ENCODE results near the gene PPP6R2.
A peak's percentile ranks its signal among the peaks of the same experiment; 100 is the strongest.

PPP6R2 gene

DNA sequence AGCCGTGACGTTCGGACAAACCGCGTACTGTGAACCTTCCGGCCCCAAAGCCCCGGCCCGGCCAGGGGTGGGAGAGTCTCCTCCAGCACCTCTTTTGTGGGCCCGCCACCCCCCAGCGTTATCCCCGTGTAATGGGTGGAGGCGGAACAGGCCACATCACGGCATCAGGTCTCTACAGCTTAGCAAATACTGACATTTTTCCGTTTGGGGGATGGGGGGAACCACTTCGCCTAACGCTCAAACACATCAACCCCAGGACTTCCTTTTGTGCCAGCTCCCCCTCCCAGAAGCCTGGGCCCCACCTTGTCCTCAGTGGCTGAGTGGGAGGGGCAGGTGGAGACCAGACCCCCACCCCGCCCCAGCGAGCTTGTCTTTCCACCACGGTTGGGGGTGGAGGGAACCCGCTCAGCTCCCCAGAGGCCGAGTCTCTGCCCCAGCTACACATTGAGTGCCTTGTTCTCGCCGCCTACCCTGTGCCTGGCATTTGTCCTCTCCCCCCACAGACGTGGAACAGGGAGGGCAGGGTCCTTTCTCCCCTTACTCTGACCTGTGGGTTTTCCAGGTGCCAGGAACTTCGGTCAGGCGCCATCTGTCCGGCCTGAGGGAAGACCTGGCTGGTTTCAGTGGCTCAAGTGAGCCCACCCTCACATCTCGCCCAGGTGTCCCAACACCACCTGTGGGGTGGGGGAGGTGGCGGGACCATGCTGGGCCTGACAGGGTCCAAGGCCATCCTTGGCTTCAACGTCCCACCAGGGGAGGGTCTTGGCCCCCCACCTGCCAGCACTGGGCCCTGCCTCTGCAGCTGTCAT, 102.1 kb downstream of the PPP6R2 start:
- TF ChIP-seq POLR2AphosphoS5 (IDR thresholded peaks at IDR 0.05; ENCODE audit: low read depth, low read length) (peak; percentile 52; the same call in 1 of the 2 replicates), TAF1 (IDR thresholded peaks at IDR 0.05; ENCODE audit: borderline replicate concordance, insufficient read depth, low read length) (no peak)

DNA sequence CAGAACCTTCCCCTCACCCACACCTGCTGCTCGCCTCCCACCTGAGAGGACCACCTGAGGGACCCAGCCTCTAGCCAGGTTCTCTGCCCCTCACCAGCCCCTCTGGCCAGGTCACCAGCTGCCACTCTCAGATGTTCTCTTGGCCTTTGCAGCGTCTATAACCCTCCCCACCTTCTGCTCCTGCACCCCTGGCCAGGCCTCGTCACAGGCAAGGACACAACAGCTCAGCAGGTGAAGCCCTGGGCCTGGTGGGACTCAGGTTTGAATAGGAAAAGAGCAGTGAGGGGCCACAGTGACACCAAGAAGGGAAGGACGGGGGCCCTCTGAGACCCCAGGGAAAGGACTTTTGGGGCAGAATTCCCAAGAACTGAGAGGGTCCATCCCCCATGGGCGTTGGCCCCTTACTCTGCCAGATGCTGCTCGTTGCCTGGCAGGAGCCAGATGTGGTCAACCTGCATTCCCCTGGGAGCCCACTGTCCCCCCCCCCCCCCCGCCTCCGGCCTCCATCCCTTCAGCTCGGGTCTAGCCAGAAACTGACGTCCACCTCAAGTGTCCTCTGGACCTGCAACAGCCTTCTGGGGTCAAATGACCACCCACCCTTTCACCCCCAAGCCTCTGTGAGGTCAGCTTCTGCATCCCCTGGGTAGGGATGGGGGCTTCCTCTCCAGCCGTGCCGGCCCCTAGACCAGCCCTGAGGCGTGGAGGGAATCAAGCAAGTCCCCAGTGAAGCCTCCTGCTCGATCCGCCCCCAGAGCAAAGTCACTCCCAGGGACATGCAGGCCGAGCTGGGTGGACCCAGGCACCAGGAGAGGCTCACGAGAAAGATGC, 103.0 kb downstream of the PPP6R2 start:
- TF ChIP-seq POLR2AphosphoS5 (IDR thresholded peaks at IDR 0.05; ENCODE audit: low read depth, low read length) (no peak), SIN3A (IDR thresholded peaks at IDR 0.05; ENCODE audit: borderline replicate concordance, insufficient read depth, low read length) (no peak), FOXP2 (optimal IDR thresholded peaks at IDR 0.05; ENCODE audit: borderline replicate concordance, extremely low read depth, extremely low read length, insufficient read depth) (no peak), TAF1 (IDR thresholded peaks at IDR 0.05; ENCODE audit: borderline replicate concordance, insufficient read depth, low read length) (no peak)
- TF ChIP-seq, protein P1, sequence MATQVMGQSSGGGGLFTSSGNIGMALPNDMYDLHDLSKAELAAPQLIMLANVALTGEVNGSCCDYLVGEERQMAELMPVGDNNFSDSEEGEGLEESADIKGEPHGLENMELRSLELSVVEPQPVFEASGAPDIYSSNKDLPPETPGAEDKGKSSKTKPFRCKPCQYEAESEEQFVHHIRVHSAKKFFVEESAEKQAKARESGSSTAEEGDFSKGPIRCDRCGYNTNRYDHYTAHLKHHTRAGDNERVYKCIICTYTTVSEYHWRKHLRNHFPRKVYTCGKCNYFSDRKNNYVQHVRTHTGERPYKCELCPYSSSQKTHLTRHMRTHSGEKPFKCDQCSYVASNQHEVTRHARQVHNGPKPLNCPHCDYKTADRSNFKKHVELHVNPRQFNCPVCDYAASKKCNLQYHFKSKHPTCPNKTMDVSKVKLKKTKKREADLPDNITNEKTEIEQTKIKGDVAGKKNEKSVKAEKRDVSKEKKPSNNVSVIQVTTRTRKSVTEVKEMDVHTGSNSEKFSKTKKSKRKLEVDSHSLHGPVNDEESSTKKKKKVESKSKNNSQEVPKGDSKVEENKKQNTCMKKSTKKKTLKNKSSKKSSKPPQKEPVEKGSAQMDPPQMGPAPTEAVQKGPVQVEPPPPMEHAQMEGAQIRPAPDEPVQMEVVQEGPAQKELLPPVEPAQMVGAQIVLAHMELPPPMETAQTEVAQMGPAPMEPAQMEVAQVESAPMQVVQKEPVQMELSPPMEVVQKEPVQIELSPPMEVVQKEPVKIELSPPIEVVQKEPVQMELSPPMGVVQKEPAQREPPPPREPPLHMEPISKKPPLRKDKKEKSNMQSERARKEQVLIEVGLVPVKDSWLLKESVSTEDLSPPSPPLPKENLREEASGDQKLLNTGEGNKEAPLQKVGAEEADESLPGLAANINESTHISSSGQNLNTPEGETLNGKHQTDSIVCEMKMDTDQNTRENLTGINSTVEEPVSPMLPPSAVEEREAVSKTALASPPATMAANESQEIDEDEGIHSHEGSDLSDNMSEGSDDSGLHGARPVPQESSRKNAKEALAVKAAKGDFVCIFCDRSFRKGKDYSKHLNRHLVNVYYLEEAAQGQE (IDR thresholded peaks at IDR 0.05; ENCODE audit: insufficient read depth in 1 of 2, low read depth in 2 of 2, low read length in 2 of 2), result no peak

DNA sequence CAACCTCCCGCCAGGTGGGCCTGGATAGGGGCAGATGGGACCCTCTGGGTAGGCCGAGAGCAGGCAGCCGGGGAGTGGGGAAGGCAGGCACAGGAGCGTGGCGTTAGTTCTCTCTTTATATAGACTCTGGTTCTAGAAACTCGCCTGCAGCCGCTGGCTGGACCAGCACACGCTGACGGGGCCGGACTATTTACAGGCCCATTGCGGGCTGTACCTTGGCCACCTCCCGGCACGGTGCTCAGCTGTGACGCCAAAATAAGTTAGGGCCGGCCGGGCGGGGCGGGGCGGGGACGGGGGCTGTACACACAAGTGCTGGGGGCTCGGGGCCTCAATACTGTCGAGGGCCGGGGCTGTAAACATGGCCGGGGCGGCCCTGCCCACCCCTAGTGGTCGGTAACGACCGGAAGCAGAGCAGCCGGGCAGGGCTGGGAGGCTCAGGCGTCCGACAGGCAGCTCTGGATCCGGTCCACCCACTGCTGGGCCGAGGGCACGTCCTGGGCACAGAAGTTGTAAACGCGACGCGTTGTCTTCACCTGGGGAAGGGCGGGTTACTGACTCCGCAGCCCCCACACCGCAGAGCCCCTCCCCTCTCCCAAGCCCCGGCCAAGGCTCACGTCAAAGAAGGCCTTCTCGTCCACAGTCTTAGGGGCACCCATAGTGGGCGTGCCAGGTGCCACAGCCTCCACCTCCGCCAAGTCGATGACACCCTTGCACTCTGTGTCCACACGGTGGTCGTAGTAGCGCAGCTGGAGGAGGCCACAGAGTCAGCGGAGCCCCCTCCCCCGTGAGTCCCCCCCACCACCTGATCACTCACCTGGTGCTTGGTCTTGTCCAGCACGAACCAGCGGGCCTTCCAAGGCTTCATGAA, 103.8 kb downstream of the PPP6R2 start:
- TF ChIP-seq TAF1 (IDR thresholded peaks at IDR 0.05; ENCODE audit: borderline replicate concordance, insufficient read depth, low read length), result no peak
- TF ChIP-seq SIN3A (IDR thresholded peaks at IDR 0.05; ENCODE audit: borderline replicate concordance, insufficient read depth, low read length), result no peak
- TF ChIP-seq, protein P1 (IDR thresholded peaks at IDR 0.05; ENCODE audit: insufficient read depth in 1 of 2, low read depth in 2 of 2, low read length in 2 of 2), result no peak
- TF ChIP-seq FOXP2 (optimal IDR thresholded peaks at IDR 0.05; ENCODE audit: borderline replicate concordance, extremely low read depth, extremely low read length, insufficient read depth), result no peak
- no peak for TF ChIP-seq POLR2AphosphoS5 (IDR thresholded peaks at IDR 0.05; ENCODE audit: low read depth, low read length)

DNA sequence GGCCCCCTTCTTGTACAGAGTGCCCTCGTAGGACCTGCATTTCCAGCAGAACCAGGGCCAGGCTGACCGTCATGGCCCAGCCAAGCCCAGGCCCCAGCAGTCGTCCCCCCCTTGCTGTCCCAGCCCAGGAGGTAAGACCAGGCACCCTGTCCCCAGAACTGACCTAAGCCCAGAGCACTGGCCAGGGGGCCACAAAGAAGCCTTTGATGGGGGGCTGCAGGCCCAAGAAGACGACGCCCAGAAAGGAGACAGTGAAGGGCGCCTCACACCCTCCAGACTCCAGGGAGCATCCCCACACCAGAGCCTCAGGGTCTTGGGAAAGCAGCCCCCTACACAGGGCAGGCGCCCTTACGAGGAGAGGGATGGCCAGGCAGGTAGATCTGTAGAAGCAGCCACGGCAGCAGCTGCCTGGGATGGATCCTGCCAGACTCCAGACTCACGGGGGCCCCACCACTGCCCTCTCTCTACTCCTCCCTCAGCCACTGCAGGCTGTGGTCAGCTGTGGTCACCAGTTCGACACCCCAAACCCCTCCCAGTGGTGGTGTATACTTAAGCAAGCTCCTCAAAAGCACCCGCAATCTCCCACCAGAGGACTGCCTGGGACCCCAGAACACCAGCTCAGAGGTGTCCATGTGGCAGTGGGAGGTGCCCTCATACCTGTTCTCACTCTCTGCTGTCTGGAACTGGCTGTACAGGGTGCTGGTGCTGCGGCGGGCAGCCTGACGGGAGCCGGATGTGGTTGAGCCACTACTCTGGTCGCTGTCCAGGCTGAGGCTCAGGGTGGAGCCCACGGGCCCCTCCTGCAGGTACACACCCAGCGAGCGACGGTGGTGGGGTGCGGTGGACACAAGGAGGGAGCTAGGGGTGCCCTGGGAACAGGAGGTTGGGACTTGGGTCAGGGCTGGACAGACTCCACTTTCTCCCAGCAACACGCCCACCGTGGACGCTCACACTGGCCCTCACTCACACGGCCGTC, 104.7 kb downstream of the PPP6R2 start:
- TF ChIP-seq POLR2AphosphoS5 (IDR thresholded peaks at IDR 0.05; ENCODE audit: low read depth, low read length) (no peak), SIN3A (IDR thresholded peaks at IDR 0.05; ENCODE audit: borderline replicate concordance, insufficient read depth, low read length) (no peak), TAF1 (IDR thresholded peaks at IDR 0.05; ENCODE audit: borderline replicate concordance, insufficient read depth, low read length) (no peak), FOXP2 (optimal IDR thresholded peaks at IDR 0.05; ENCODE audit: borderline replicate concordance, extremely low read depth, extremely low read length, insufficient read depth) (no peak)
- TF ChIP-seq, protein P1 (IDR thresholded peaks at IDR 0.05; ENCODE audit: insufficient read depth in 1 of 2, low read depth in 2 of 2, low read length in 2 of 2), result no peak

Data from PFSK-1 (cell line).